ENCODE results near the gene ELANE. TPM values are rescaled to one million over a fixed set of nuclear protein-coding genes. Genes with fewer than 3 reads are reported as not detected.

Gene ELANE
- total RNA-seq, 1 donor from 2014 or later = 0.81 TPM

GRCh38 chr19:897442-898039, 45.4 kb downstream of the ELANE start:
- no peak for DNase-seq (ENCODE audit: low spot score)

GRCh38 chr19:898663-899062, 46.6 kb downstream of the ELANE start:
- no peak for DNase-seq (ENCODE audit: low spot score)

GRCh38 chr19:899336-900042, 47.4 kb downstream of the ELANE start:
- DNase-seq (ENCODE audit: low spot score) = no peak

GRCh38 chr19:900043-900301, 47.9 kb downstream of the ELANE start:
- no peak for DNase-seq (ENCODE audit: low spot score)

GRCh38 chr19:900302-901111, 48.4 kb downstream of the ELANE start:
- no peak for DNase-seq (ENCODE audit: low spot score)

GRCh38 chr19:901216-902092, 49.4 kb downstream of the ELANE start:
- DNase-seq (ENCODE audit: low spot score) = no peak

GRCh38 chr19:902093-902370, 49.9 kb downstream of the ELANE start:
- DNase-seq (ENCODE audit: low spot score) = no peak

- no peak for DNase-seq (ENCODE audit: low spot score)
These were observed 50.5 kb downstream of the ELANE start for GRCh38 chr19:902446-903226.

GRCh38 chr19:903266-903797, 51.2 kb downstream of the ELANE start:
- DNase-seq (ENCODE audit: low spot score) = no peak

- no peak for DNase-seq (ENCODE audit: low spot score)
These were observed 52.4 kb downstream of the ELANE start for GRCh38 chr19:904545-904944.

Other genes starting within 250 kb of the ELANE start
- gene POLRMT, start 218.8 kb upstream of the ELANE start, total RNA-seq = 56.4 TPM
- 0.29 TPM for gene FGF22, start 212.4 kb upstream of the ELANE start, total RNA-seq
- 54.5 TPM for gene RNF126, start 189.1 kb upstream of the ELANE start, total RNA-seq
- gene FSTL3, start 175.9 kb upstream of the ELANE start, total RNA-seq = 29.8 TPM
- gene PRSS57, start 156.9 kb upstream of the ELANE start, total RNA-seq = not detected
- 26.0 TPM for gene PALM, start 143.4 kb upstream of the ELANE start, total RNA-seq
- gene MISP, start 101.2 kb upstream of the ELANE start, total RNA-seq = 2.4 TPM
- gene PTBP1, start 54.9 kb upstream of the ELANE start, total RNA-seq = 374 TPM
- gene PLPPR3, start 30.3 kb upstream of the ELANE start, total RNA-seq = not detected
- gene AZU1, start 24.5 kb upstream of the ELANE start, total RNA-seq = not detected
- not detected for gene PRTN3, start 11.3 kb upstream of the ELANE start, total RNA-seq
- gene CFD, start 7.4 kb downstream of the ELANE start, total RNA-seq = 139 TPM
- gene MED16, start 40.9 kb downstream of the ELANE start, total RNA-seq = 63.7 TPM
- gene RNU6-9, start 41.2 kb downstream of the ELANE start, total RNA-seq = not detected
- 69.5 TPM for gene R3HDM4, start 60.9 kb downstream of the ELANE start, total RNA-seq
- not detected for gene KISS1R, start 65.0 kb downstream of the ELANE start, total RNA-seq
- 8.4 TPM for gene ARID3A, start 73.7 kb downstream of the ELANE start, total RNA-seq
- gene WDR18, start 132.0 kb downstream of the ELANE start, total RNA-seq = 36.6 TPM
- gene GRIN3B, start 148.1 kb downstream of the ELANE start, total RNA-seq = not detected
- 210 TPM for gene TMEM259, start 168.8 kb downstream of the ELANE start, total RNA-seq
- not detected for gene RNU6-2, start 169.2 kb downstream of the ELANE start, total RNA-seq
- 223 TPM for gene CNN2, start 174.3 kb downstream of the ELANE start, total RNA-seq
- gene ABCA7, start 187.8 kb downstream of the ELANE start, total RNA-seq = 21.4 TPM
- 20.7 TPM for gene ARHGAP45, start 214.9 kb downstream of the ELANE start, total RNA-seq
- gene POLR2E, start 243.1 kb downstream of the ELANE start, total RNA-seq = 138 TPM